HL-60 (cell line): Measurements from ENCODE around the gene FARP2.

Experiments
- CTCF ChIP-seq: IDR thresholded peaks from one replicate; pipeline ENCODE4 v1.5.1; 2011; ENCODE audit warnings: low read length, control low read depth, inconsistent platforms; ENCODE audit not compliant: insufficient read depth
- GABPA ChIP-seq: IDR thresholded peaks from 2 replicates; pipeline ENCODE4 v1.6.1; 2012; ENCODE audit warnings: low read depth
- POLR2AphosphoS5 ChIP-seq: IDR thresholded peaks from 2 replicates; pipeline ENCODE4 v1.6.1; 2012; ENCODE audit warnings: low read depth
- REST ChIP-seq: IDR thresholded peaks from 2 replicates; pipeline ENCODE4 v1.6.1; 2012; ENCODE audit warnings: low read depth; ENCODE audit not compliant: insufficient replicate concordance
- SPI1 ChIP-seq: IDR thresholded peaks from 2 replicates; pipeline ENCODE4 v1.6.1; 2012; ENCODE audit warnings: low read depth, mild to moderate bottlenecking, borderline replicate concordance

GRCh38 chr2:241315093-241315878 lies 40.8 kb upstream of the FARP2 start, which contains the start of gene HDLBP:
- TF ChIP-seq CTCF (no peak), POLR2AphosphoS5 (peak; percentile 83), REST (peak; percentile 74), GABPA (no peak), SPI1 (no peak; the same call in 1 of the 2 replicates)
